ENCODE data around the gene CCL24. TPM values are rescaled to one million over a fixed set of nuclear protein-coding genes. Genes with fewer than 3 reads are reported as not detected.

Gene CCL24
- total and polyA plus RNA-seq, 2 of the 4 experiments (the other 2 are of a cell fraction): not detected

DNA sequence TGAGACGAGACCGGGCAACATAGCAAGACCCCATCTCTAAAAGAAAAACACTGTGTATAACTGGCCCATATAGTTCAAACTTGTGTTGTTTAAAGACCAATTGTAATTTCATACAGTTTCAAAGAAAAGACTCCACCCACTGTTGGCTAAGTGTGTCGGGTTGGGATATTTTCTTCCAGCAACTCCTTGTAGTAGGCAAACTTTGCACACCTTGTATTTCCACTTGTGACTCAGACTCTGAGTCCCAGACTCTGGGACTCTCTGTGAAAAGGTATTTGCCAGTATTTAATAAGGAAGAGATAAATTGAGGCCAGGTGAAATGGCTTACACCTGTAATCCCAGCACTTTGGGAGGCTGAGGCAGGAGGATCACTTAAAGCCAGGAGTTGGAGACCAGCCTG is 36.0 kb upstream of the CCL24 start:
- DNase-seq (no peak), ATAC-seq (ENCODE audit: low read depth) (no peak)
- CTCF ChIA-PET: interaction anchor here (0.6 kb wide), 1 partner anchor 117 kb away, joined by 3 read pairs; no protein-coding TSS in a partner anchor
- H2BK15ac ChIP-seq (ENCODE audit: low read depth, low read length): no peak overlapping the region
- no peaks in the 10 kb centered on the region for H3K36me3 ChIP-seq (ENCODE audit: control insufficient read depth, insufficient read depth, low read length)
- H3K9ac ChIP-seq (ENCODE audit: low read depth, low read length): no peak overlapping the region
- no peaks in the 10 kb centered on the region for H3K27me3 ChIP-seq (ENCODE audit: control insufficient read depth, insufficient read depth, low read length)
- no TSS peak for BruUV-seq (replicated peaks)
- intact Hi-C loops (cut with micrococcal nuclease): no loop called here
- dilution Hi-C loops (cut with HindIII; ENCODE audit: low sequenced_read_pairs, unreplicated experiment): no loop called here
- H2BK20ac ChIP-seq (ENCODE audit: low read depth, low read length): no peak overlapping the region
- no peak overlapping the region for H3K23ac ChIP-seq (ENCODE audit: low read depth, low read length)
- in situ Hi-C loops (cut with MboI; ENCODE audit: low sequenced_read_pairs): no loop called here
- H3K56ac ChIP-seq (ENCODE audit: extremely low read depth, insufficient read depth, low read length): no peak overlapping the region
- no peak overlapping the region for H3K4me2 ChIP-seq (ENCODE audit: low read depth, low read length)
- H3K79me1 ChIP-seq (ENCODE audit: low read depth in 1 of 2, low read length in 2 of 2): no peaks in the 10 kb centered on the region
- H2AK9ac ChIP-seq (replicated peaks; ENCODE audit: low read depth, low read length, poor library complexity): no peak overlapping the region
- no peak overlapping the region for H3K18ac ChIP-seq (ENCODE audit: low read depth, low read length)
- no peak overlapping the region for H4K8ac ChIP-seq (ENCODE audit: low read depth in 2 of 2, low read length in 2 of 2)
- WGBS, 2 experiments (ENCODE audit: extremely low coverage in 2 of 2, insufficient read length in 1 of 2): no CpG with 5 or more reads among the region's 3 CpGs
- TF ChIP-seq SMC3 (IDR thresholded peaks at IDR 0.05; ENCODE audit: low read depth, low read length): no peak
- H2BK120ac ChIP-seq (ENCODE audit: low read depth, low read length): no peak overlapping the region
- no peaks in the 10 kb centered on the region for H3K4me1 ChIP-seq (ENCODE audit: control insufficient read depth, insufficient read depth, low read length)
- POLR2A ChIA-PET (ENCODE audit: unreplicated experiment): no interaction called here
- no peak overlapping the region for H2AK5ac ChIP-seq (ENCODE audit: low read depth, low read length)
- H3K27ac ChIP-seq (ENCODE audit: insufficient read depth, low read length): no peak overlapping the region
- H3K9me1 ChIP-seq (ENCODE audit: insufficient read depth, low read length): no peaks in the 10 kb centered on the region
- H3K4me3 ChIP-seq (ENCODE audit: insufficient read depth, low read depth, low read length): no peak overlapping the region
- H4K91ac ChIP-seq (ENCODE audit: insufficient read depth, low read depth, low read length): no peak overlapping the region
- H2BK5ac ChIP-seq (ENCODE audit: low read depth, low read length, poor library complexity, severe bottlenecking): no peak overlapping the region
- H4K20me1 ChIP-seq (ENCODE audit: insufficient read depth, low read length): no peaks in the 10 kb centered on the region
- no peak overlapping the region for H3K4ac ChIP-seq (ENCODE audit: low read depth, low read length)
- H4K5ac ChIP-seq (ENCODE audit: low read depth, low read length): no peak overlapping the region
- no peaks in the 10 kb centered on the region for H3K9me3 ChIP-seq (ENCODE audit: control insufficient read depth, insufficient read depth, low read length)
- H3K14ac ChIP-seq (replicated peaks; ENCODE audit: low read depth, low read length): no peak overlapping the region
- H2AFZ ChIP-seq (replicated peaks; ENCODE audit: low read length, poor library complexity): no peak overlapping the region

All from IMR-90 (cell line).